ENCODE data around the gene CIITA. TPM values are rescaled to one million over a fixed set of nuclear protein-coding genes. Genes with fewer than 3 reads are reported as not detected.
A peak's percentile ranks its signal among the peaks of the same experiment; 100 is the strongest.

CIITA gene
- total RNA-seq, 2 donors from 2014 or later: 11.7 to 16.0 TPM

GRCh38 chr16:10916534-10916933, 39.5 kb downstream of the CIITA start:
- TF ChIP-seq CTCF (IDR thresholded peaks at IDR 0.05) (no peak), POLR2A (IDR thresholded peaks at IDR 0.05) (no peak), POLR2AphosphoS5 (IDR thresholded peaks at IDR 0.05) (no peak)
- intact Hi-C loops (cut with DNase I): loop anchor here (5.0 kb wide), 2 partner anchors 174 to 394 kb away; partner anchors contain the start of gene NUBP1
- 65% methylated on average over 3 of the region's 3 CpGs for WGBS

GRCh38 chr16:10918294-10919002, 41.4 kb downstream of the CIITA start:
- Histone ChIP-seq H3K4me1 (replicated peaks) (no peaks in the 10 kb centered on the region), H3K27me3 (replicated peaks; ENCODE audit: insufficient read depth) (no peaks in the 10 kb centered on the region), H3K4me3 (peak overlapping the region in 1 of 2 donors; percentile 9), H3K27ac (no peak overlapping the region), H3K36me3 (no peaks in the 10 kb centered on the region), H3K9me3 (no peaks in the 10 kb centered on the region)
- DNase-seq (ENCODE audit: low spot score): peak; percentile 91
- intact Hi-C loops (cut with DNase I): loop anchor here (5.0 kb wide), 2 partner anchors 176 to 396 kb away; partner anchors contain the start of gene NUBP1
- WGBS: 28% methylated on average over 20 of the region's 21 CpGs
- peak; percentile 81 to 94 (median 87) for TF ChIP-seq CTCF (IDR thresholded peaks at IDR 0.05)
- peak; percentile 78 for TF ChIP-seq POLR2AphosphoS5 (IDR thresholded peaks at IDR 0.05)
- TF ChIP-seq POLR2A (IDR thresholded peaks at IDR 0.05): no peak

More at GRCh38 chr16:10916534-10916933, 39.5 kb downstream of the CIITA start:
- Histone ChIP-seq H3K9me3 (no peaks in the 10 kb centered on the region), H3K4me1 (replicated peaks) (no peaks in the 10 kb centered on the region), H3K36me3 (no peaks in the 10 kb centered on the region), H3K27me3 (replicated peaks; ENCODE audit: insufficient read depth) (no peaks in the 10 kb centered on the region), H3K4me3 (no peak overlapping the region), H3K27ac (no peak overlapping the region)
- no peak for DNase-seq (ENCODE audit: low spot score)

DNA sequence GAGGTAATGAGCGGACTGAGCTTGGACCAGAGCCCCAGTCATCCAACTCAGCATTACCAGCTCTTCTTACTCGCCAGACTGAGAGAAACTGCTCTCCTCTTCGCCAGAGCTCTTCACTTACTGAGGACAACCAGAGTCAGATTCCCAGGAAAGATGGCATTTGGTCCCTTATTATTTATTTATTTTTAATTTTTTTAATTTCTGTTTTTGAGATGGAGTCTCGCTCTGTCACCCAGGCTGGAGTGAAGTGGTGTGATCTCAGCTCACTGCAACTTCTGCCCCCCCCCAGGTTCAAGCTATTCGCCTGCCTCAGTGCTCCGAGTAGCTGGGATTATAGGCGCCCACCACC, 42.0 kb downstream of the CIITA start:
- WGBS: 58% methylated on average over 7 of the region's 7 CpGs
- Histone ChIP-seq H3K9me3 (no peaks in the 10 kb centered on the region), H3K4me3 (no peak overlapping the region), H3K36me3 (no peaks in the 10 kb centered on the region), H3K27ac (no peak overlapping the region), H3K27me3 (replicated peaks; ENCODE audit: insufficient read depth) (no peaks in the 10 kb centered on the region), H3K4me1 (replicated peaks) (no peaks in the 10 kb centered on the region)
- DNase-seq (ENCODE audit: low spot score): no peak
- TF ChIP-seq POLR2A (IDR thresholded peaks at IDR 0.05) (no peak), POLR2AphosphoS5 (IDR thresholded peaks at IDR 0.05) (no peak), CTCF (IDR thresholded peaks at IDR 0.05) (no peak)
- intact Hi-C loops (cut with DNase I): loop anchor here (5.0 kb wide), 2 partner anchors 177 to 397 kb away; partner anchors contain the start of gene NUBP1

DNA sequence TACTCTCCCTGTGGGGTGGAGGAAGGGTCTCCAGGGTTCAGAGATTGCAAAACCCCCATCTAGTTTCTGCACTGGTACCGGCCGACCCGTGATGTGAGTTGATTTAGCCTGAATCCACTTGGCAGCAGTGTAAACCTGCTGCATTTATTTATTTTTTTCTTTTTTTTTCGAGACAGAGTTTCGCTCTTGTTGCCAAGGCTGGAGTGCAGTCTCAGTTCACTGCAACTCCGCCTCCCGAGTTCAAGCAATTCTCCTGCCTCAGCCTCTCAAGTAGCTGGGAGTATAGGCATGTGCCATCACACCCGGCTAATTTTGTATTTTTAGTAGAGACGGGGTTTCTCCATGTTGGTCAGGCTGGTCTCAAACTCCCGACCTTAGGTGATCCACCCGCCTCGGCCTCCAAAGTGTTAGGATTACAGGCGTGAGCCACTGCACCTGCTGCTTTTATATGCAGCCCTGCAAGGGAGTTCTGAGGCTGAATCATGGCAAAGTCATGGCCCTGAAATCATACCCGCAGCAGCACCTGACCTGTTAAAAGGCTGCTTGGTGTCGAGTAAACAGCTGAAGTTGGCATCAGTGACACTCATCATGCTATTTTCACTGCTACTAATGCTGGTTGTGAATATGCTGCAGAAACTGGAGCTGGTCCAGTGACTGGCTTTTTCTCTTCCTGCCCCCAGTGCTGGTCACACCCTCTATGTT, 43.9 kb downstream of the CIITA start:
- 66% methylated on average over 15 of the region's 15 CpGs for WGBS

More for the DNA sequence above, 43.9 kb downstream of the CIITA start:
- no peaks in the 10 kb centered on the region for H3K9me3 ChIP-seq
- no peak overlapping the region for H3K4me3 ChIP-seq
- DNase-seq (ENCODE audit: low spot score): no peak
- no peak overlapping the region for H3K27ac ChIP-seq
- intact Hi-C loops (cut with DNase I): no loop called here
- H3K36me3 ChIP-seq: no peaks in the 10 kb centered on the region
- TF ChIP-seq POLR2A (IDR thresholded peaks at IDR 0.05): no peak
- no peak for TF ChIP-seq POLR2AphosphoS5 (IDR thresholded peaks at IDR 0.05)
- TF ChIP-seq CTCF (IDR thresholded peaks at IDR 0.05): no peak
- no peaks in the 10 kb centered on the region for H3K4me1 ChIP-seq (replicated peaks)
- no peaks in the 10 kb centered on the region for H3K27me3 ChIP-seq (replicated peaks; ENCODE audit: insufficient read depth)
